HG03064 (cell line): Measurements from ENCODE around the gene JADE2.
A peak's percentile ranks its signal among the peaks of the same experiment; 100 is the strongest.
"Not testable (repeated sequence)": the region's sequence is repeated elsewhere in the genome, so short reads cannot be mapped to it uniquely, and the experiment has no call there.

Experiments used
- ATAC-seq: cut with Tn5 transposase; IDR thresholded peaks from one replicate; pipeline ENCODE4 v1.9.1; 2021; ENCODE audit warnings: low read depth; ENCODE audit not compliant: unreplicated experiment

Gene JADE2

GRCh38 chr5:134547579-134547978, 22.1 kb downstream of the JADE2 start:
- no peak for ATAC-seq

DNA sequence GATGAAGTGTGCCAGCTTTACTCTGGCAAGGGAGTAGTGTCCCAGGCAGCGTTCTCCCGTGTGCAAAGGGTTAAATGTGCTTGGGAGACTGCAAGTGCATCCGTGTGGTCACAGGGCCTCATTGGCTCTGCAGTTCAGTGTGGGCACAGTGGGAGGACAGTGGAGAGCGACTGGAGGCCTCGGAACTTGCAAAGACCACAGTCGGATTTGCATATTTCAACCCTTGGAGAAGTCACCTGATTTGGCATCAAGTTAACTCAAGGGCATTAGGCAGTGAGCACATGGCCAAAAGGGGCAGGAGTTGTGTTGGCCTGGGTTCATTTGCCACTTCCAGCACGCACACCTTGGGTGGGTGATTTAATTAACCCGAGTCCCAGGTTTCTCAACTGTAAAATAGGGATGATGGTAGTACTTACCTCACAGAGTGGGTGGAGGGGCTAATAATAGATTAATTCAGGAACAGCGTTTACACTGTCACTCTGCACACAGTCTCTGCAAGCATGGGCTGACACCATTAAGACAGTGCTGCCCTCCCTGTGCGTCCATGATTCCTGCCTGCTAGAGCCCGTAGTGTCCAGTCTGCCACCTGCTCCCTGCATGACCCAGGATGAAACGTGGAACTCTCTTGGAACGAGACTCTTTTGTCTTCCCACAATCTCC, 22.7 kb downstream of the JADE2 start:
- no peak for ATAC-seq

GRCh38 chr5:134549714-134550113, 24.2 kb downstream of the JADE2 start:
- ATAC-seq: no peak

GRCh38 chr5:134550271-134551214, 25.1 kb downstream of the JADE2 start:
- ATAC-seq: no peak

- no peak for ATAC-seq
These were observed 26.4 kb downstream of the JADE2 start for GRCh38 chr5:134551901-134552300.

GRCh38 chr5:134552301-134552700, 26.8 kb downstream of the JADE2 start:
- ATAC-seq: no peak

- ATAC-seq: not testable (repeated sequence)
These were observed 27.2 kb downstream of the JADE2 start for GRCh38 chr5:134552716-134553115.

DNA sequence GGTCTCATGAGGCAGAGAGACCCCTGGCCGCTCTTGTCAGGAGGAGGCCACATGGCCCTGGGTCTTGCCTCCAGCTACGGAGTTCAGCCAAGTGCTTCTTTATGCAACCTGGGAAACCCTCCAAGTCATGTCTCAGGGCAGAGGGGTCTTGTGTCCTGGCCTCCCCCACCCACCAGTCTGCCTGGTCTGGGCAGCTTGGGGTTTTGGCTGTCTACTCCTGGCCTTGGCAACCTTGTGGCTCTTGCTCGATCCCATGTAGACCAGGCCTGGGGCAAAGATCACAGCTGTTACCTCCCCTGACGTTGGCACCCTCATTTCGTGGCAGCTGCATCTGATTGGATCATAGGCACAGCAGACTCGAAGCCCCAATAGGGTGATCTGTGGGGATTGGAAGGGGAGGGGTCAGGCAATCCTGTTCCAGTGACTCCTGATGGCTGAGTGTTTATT, 28.4 kb downstream of the JADE2 start:
- ATAC-seq: no peak

DNA sequence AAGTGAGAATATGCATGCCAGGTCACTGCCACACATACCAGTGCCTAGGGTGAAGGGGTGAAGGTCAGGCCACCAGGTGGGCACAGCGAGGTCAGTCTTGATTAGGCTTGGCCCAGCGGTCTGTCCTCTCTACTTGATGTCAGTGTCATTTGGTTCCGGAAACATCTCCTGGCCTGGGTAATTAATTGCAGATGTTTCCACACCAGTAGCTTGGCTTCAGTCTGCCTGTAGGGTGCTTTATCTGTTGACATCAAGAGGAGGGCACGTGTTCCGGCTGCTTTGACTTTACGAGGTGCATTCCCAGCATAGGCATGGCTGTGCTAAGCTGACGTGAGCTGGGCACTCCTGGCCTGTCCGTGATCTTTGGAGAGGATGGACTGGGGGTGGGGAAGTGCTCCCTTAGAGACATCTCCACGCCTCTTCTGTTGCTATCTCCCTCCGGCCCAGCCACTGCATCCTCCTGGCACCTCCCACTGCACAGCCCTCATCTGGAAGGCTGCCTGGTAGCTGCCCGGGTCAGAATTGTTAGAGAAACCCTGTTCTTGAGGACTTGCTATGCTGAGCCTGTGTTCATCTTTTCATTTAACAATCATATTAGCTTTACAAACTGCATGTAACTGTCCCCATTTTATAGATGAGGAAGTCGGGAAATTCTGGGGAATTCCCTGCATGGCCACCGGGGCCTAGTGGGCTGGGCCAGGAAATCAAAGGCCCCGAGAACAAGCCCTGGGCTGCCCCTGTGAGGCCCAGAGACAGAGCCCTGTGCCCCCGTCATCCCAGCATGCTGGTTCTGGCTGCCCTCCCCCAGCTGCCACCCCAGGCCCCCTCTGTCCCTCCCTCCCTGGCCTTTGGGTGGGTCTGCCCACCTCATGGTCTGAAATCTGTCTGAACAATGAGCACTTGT, 29.1 kb downstream of the JADE2 start:
- ATAC-seq: peak; percentile 46

DNA sequence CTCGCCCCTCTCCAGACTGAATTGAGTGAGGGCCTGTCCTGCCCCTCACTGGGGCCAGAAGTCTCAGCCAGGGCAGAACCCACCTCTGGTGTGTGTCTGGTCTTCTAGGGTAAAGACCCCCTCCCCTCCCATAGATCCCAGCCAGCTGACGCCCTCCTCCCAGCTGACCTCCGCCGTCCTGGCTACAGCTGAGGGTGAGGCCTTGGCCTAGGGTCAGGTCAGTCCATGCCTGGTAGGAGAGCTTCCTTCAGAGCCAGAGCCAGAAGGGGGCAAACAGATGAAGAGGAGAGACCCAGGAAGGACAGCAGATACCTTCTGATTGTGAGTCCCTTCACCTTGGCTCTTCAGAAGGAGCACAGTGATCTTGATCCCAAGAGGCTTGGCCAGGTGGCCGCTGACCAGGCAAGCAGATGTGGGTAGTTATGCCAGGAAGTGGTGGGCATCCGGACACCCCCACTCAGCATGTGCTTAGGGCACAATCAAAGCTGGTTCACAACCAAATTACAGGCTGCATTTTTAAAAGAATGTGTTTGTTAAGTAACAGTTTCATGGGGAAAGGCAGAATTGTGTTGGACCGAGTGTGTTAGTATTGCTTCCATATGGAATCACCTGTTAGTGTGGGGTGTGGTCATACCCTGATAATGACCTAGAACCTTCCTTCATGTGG, 29.9 kb downstream of the JADE2 start:
- peak; percentile 10 for ATAC-seq

GRCh38 chr5:134555890-134556311, 30.4 kb downstream of the JADE2 start:
- ATAC-seq: no peak

DNA sequence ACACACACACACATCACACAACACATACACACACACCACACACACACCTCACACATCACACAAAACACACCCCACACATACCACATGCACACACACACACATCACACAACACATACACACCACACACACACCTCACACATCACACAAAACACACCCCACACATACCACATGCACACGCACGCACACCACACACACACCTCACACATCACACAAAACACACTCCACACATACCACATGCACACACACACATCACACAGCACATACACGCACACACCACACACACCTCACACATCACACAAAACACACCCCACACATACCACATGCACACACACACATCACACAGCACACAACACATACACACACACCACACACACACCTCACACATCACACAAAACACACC, 31.1 kb downstream of the JADE2 start:
- ATAC-seq: not testable (repeated sequence)

GRCh38 chr5:134556994-134557393, 31.5 kb downstream of the JADE2 start:
- ATAC-seq: no peak

GRCh38 chr5:134559672-134560071, 34.2 kb downstream of the JADE2 start:
- no peak for ATAC-seq

DNA sequence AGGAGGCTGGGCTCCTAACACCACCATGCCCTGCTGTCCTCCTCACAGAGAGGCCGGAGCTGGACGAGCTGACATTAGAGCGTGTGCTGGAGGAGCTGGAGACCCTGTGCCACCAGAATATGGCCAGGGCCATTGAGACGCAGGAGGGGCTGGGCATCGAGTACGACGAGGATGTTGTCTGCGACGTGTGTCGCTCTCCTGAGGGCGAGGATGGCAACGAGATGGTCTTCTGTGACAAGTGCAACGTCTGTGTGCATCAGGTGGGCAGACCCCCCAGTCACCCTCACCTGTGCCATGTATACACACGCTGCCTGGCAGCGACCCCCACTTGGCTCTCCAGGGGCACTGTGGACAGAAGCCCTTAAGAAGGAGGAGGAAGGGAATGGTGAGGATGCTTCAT, 35.2 kb downstream of the JADE2 start:
- ATAC-seq: no peak

DNA sequence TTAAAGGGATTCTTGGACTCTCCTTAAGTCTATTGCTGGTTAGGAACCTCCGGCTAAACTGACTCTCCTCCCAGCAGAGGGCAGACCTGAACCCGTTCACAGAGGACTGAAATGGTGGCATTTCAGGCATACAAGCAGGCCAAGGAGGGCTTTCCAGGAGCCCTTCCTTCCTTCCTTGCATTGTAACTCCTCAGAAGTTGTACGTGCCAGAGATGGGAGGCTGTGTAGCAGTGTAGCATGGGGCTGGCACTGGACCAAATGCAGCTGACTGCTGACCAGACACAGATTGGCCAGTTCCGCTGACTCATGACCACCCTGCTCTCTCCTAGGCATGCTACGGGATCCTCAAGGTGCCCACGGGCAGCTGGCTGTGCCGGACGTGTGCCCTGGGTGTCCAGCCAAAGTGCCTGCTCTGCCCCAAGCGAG, 36.4 kb downstream of the JADE2 start:
- no peak for ATAC-seq

DNA sequence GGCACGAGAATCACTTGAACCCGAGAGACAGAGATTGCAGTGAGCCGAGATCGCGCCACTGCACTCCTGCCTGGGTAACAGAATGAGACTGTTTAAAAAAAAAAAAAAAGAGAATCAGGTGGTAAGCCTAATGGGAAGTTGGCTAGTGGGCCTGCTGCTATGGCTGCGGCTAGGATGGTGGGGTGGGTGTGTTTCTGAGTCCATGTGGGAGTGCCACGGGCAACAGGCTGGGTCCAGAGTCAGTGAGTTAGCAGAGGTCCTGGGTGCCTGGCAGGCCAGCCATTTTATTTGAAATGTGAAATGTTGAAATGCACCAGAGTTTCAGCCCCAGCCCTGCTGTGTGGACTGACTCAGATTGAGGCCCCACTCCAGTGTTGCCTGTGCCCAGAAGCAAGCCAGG, 37.8 kb downstream of the JADE2 start:
- ATAC-seq: no peak

DNA sequence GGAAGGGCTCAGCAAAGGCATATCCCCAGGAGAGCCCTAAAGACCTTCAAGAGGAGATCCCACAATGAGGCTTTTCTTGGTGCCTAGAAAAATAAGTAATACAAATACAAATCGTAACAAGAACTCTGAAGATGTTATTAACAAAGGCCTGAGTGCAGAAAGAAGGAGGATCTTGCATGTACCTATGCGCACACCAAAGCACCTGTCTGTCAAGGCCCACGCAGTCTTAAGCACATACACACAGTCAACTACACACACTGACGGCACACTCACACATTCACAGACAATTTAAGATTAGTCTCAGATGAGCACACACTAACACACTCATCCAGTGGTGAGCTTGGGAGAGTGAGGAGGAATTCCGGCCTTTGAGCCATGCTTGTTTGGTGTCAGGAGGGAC, 38.5 kb downstream of the JADE2 start:
- no peak for ATAC-seq

DNA sequence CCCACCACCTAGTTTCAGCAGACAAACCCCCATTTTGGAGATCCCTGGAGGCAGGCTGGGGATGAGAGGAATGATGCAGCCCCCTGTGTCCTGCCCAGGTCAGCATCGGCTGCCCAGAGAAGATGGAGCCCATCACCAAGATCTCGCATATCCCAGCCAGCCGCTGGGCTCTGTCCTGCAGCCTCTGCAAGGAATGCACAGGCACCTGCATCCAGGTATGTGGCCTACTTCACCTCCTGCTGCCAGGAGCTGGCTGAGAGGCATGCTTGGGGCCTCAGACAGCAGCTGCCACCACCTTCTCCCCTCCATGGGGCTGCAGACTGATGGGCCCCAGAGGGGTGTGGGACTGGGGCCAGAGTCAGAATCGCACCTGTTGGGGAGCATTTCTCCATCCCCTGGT, 38.9 kb downstream of the JADE2 start:
- ATAC-seq: no peak
